GM10847 (cell line): ENCODE data around the gene GDF2.

Source experiments
- POLR2A ChIP-seq: IDR thresholded peaks from 2 replicates; pipeline ENCODE4 v1.6.1; 2011; ENCODE audit not compliant: insufficient read length; ENCODE audit errors: extremely low read depth

Gene GDF2

DNA sequence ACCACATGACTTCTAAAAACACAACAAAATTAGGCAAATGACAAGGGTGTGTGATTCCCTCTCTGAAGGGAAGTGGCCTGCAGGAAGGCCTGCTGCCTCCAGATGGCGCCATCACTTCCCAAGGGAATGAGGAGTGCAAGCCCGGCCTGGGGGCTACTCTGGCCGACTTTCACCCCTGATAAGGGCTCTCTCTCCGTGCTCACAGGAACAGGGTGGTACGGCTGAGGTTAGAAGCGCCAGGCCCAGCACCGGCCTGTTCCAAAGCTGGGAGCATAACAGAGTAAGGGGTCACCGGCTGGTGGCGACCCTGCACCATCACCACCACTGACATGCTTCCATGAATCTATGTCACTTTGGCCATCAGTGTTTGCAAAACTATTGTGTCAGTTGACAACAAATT lies 39.0 kb downstream of the GDF2 start:
- TF ChIP-seq POLR2A: no peak

DNA sequence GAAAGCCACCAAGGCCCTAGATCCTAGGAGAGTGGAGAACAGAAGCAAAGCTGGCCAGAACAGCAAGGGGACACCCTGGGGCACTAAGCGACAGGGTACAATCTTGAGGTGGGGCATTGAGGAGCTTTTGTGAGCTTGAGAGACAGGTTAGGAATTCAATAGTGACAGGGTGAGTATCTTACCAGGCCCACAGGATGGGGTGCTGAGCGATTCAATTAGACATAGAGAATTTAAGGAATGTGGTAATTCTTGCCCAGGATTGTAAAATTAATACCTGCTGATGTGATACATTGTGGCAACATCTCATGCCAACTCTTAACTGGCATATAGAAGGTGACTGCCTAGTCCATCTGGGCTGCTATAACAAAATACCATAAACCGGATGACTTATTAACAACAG lies 39.9 kb downstream of the GDF2 start:
- no peak for TF ChIP-seq POLR2A

DNA sequence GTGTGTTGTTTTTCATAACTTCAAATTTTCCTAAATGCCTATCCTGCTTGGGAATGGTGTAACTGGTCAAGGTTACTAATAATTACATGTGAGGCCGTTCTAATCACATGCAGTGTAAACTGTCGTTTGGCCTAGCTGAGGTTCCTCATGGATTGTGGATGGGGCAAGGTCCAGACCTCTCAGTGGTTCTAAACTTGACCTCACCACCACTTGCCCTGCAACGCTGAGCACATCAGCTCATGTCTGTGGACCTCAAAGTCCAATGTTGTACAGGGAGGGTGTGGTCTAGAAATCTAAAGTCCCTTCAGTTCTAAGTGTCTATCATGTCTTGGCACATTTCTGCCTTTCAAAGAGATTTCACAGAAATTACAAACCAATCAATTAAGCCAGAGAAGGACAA lies 41.5 kb downstream of the GDF2 start:
- no peak for TF ChIP-seq POLR2A

DNA sequence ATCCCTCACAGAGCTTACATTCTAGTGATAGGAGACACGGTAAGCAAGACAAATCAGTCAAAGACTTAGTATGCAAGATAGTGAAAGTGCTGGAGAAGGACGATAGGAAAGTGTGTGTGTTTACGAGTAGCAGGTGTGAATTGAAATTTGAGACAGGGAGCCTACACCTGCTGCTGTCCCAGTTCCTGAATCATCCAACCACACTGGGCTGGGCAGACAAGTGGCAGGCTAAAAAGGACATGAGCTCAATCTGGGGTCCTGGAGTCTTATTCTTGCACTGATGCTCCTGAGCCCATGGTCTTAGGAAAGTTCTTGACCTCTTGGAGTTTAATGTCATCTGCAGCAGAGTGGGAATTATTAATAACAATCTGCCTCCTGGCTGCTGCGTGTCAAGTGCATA lies 42.1 kb downstream of the GDF2 start:
- TF ChIP-seq POLR2A: no peak

DNA sequence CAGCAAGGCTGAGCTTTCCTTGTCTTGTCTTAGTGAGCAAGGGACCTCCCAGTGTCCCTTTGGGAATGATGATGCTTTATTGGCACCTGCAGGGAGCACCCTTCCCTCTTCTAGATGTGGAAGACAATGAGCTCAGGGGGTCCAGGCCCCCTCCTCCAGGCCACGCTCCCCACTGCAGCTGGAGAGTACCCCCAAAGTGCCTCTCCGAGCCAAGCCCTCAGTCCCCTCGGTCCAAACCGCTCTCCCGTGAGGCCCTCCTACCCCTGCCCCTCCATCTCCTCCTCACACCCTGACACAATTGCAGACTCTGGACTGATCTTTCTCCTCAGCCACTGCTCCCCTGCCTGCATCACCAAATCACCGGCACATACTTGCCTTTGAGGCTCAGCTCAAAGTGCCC lies 42.7 kb downstream of the GDF2 start:
- TF ChIP-seq POLR2A: no peak

DNA sequence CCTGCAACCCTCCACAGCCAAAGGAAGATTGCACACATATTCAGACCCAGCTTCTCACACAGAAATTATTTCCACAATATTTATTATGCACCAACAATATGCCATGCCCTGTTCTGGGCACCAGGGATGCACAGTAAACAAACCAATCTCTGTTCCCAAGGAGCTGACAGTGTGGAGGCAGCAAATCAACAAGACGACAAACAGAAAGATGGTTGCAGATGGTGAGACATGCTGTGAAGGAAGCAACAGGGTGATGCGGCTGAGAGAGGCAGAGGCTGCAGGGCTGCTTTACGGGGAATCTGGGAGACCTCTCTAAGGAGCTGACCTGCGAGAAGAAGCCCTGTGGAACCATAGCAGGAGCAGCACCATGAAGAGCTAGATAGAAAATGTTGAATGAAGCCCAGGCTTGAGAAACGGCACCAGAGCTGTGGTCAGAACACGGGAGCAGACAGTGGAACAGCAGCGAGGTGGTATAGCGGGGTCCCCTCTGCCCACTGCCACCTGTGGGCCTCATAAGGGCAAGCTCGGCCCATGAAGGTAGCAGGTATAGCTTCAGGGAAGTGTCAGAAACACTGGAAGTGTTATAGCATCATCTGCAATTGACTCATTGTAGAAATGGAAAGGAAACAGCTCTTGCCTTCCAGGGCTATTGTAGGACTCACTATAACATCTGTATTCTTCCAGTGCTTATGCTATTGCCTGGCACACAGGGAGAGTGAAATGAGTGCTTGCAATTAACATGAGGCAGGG lies 43.4 kb downstream of the GDF2 start:
- TF ChIP-seq POLR2A: no peak

DNA sequence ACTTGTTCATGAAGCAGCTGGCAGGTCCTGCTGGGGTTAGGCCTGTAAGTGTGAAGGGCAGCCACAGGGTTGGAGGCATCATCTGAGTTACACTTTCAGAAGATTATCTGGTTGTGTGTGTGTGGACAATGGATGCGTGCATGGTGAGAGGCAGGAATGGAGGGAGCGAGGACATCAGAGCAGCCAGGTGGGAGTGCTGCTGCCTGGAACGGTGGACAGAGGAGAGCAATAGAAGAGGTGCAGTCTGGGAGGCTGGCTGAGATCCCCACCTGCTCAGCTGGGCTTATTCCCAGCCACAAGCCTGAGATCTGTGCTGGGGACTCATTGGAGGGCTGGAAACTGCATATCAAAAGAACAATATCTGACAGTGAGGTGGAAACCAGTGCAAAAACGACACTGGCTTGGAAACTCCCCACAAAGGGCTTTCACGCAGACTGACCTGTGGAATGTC lies 44.0 kb downstream of the GDF2 start:
- TF ChIP-seq POLR2A: no peak

DNA sequence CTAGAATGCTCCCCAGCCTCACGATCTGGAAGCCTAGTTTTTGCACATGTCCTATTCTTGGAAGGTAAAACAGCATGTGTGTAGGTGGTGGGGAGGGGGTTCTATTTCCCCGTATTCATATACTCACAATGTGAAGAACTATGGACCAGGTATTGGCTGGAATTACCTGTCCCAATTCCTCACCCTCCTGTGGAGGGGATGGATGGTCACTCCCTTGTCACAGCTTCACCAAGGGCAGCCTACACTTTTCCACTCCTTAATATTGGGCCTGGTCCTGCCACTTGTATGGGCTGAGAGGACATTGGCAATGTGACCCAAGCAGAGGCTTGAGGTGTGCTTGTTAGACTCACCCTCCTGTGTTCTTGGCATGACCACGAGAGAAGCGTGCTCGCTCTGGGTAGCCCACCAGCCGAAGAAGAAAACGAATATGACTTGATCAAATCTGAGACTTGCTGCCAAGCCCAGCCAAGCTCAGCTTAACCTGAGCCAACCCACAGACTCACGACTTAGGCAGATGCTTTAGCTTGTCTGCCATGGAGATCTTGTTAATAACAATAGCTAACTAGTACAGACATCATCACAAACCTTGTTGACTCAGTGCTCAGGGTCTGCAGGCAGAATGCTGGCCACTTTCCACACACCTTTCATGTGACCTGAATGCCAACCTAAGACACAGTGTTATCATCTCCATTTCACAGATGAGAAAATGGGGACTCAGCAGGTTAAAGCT lies 44.6 kb downstream of the GDF2 start:
- no peak for TF ChIP-seq POLR2A

DNA sequence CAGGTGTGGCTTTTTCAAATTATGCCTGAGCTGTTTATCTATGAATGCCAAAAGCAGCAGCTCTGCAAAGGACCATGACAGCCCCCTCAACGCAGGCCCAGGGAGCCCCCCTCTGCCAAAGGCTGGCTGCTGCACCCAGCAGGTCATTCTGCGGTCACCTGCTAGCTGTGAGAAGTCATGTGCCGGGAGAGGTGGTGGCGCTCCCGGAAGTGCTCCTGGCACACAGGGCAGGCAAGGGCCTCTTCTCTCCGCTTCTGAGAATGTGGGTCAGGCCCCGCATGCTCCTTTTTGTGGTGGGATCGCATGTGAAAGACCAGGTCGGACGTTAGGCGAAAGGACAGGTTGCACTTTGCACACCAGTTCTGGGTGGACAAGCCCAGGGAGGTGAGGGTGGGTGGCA lies 45.4 kb downstream of the GDF2 start:
- no peak for TF ChIP-seq POLR2A

DNA sequence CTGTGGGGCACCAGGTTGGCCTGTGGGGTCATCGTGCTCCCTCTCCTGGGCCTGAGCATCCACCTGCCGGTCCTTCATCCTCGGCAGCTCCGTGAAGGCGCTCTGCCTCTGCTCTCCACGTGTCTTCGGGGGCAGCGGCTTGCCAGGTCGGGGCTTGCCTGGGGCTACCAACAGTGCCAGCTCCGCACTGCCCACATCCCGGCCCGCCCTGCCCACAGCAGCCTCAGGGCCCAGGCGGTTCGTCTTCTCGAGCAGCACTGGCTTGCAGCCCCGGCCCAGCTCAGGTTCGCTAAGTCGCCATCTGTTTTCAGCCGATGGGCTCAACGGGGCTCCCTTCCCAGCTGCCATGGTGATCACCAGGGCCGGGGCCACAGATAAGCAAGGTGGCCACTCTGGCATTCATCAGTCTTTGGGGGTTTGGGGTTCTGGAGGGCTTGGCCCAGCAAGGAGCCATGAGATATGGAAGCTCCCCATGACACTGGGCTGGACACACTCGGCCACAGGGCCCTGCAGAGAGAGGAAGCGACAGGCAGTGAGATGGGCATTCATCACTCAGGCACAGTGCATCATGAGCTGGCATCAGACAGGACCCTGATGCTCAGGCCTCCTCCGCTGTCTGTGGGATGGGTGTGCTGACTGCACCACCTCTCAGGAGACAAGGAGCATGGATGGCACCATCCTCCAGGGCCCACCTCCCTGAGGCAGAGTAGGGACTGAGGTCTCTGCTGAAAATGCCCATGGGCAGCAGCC lies 46.4 kb downstream of the GDF2 start:
- no peak for TF ChIP-seq POLR2A

DNA sequence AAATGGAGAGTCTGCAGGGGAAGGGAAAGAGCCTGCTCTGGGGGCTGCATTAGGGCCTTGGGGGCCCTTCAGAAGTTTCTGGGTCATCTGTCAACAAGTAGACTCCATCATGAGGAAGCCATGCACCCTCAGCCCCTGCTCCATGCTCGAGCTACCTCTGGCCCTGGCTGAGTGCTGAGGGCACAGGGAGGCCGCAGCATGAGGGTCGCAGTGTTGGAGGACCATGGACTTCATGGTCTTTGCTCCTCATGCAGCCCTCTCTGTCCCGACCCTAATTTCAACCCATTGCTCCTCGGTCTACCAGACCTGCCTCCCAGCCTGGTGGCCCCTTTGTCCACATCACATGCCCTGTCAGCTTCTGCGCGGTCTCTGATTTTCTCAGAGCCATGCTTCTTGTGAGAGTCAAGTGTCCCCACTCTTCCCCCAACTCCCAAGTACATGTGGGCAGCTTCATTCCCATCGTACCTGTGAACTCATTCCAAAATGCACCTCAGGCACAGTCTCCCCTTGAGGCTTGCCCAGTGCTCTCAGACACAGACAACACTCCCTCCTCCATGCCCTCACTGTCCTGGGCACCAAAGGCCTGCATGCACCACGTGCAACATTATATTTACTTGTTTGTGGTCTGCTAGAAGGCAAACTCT lies 47.1 kb downstream of the GDF2 start:
- TF ChIP-seq POLR2A: no peak

DNA sequence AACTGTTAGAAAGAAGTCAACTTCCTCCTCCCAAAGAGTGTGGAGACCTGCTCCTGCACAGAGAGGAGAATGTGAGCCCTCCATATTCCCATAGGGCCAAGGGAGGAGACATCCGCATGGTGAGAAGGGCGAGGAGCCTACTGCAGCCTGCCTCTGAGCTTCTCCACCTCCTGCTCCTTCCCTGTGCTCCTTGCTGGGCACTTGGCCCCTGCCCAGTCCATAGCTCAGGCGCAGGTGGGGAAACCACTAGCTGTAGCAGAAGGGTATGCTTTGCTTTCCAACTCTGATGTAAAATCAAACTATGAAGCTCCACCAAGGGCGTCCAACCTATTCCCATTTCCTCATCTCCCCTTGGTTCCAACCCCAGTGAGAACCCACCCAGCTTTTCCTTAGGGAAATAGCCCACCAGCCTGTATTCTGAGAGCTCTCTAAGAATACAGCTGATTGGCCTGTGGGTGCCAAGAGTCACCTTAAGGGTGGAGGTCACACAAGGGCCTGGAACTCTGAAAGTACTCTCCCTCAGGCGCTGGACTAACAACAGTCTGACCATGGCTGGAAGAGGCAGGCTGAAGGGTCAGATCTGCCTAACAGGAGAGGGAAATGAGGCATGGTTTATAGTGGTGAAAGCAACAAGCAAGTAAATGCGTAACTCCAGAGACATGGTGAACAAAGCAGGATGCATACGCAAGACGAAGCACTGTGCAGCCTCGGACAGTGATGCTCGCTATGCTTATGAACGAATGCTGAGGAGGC lies 47.9 kb downstream of the GDF2 start:
- no peak for TF ChIP-seq POLR2A

DNA sequence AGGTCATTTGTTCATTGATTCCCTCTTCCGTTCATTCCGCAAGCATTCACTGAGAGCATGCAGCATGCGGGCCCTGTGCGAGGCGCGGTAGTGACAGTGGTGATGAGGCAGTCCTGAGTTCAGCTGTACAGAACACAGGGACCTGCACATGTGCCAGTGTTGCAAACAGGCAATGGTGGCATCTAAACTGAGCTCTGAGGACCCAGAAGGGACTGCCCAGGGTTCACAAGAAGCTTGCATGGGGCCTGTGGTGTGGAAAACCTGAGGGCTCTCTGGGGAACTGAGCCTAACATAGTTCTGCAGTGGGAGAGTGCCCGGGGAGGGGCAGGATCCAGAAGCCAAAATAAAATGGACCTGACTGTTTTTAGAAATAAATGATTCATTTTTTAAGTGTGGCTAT lies 48.6 kb downstream of the GDF2 start:
- TF ChIP-seq POLR2A: no peak

DNA sequence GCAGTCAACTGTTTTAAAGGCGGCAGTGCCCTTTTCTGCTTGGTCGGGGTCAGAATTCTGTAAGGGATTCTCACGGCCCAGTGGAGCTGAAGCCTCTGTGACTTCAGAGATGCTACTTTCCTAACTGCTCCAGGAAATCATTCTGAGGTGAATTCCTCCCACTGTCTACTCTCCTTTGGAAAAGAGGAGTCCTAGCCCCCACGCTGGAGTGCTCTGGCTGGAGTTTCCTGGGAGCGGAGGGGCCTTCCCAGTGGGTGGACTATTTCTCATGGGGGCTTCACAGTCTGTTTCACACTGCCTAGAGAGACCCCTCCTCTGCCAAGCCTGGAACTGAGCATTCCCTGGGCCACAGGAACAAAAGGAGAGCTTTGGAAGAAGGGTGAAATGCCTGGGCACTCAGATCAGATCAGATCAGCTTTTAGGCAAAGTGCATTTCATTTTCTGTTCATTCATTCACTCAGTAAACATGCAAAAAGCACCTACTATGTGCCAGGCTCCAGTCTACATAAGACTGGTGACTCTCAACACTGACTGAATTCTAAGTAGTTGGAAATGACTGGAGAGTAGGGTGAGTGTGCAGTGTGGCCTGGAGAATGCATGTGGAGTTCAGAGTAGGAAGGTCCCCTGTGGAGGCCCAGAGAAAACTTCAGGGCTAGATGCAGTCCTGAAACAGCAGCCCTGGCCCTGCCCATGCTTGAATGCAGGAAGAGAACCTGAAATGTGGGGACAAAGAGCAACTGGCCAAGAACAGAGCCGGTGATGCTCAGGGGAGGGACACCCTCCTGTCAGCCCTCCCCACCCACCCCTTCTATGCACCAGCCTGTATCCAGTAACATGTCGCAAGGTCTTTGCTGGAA lies 49.6 kb downstream of the GDF2 start:
- no peak for TF ChIP-seq POLR2A
